OCI-LY3 (cell line): ENCODE measurements around the gene TSC1.

Experiments
- CTCF ChIP-seq: fragments of 200-600, 300-600 bp; sonication (generic); IDR thresholded peaks from 2 replicates; pipeline ENCODE4 v1.5.1; 2014; ENCODE audit warnings: antibody characterized with exemption, low read length, low read depth
- EZH2phosphoT487 ChIP-seq: fragments of 200-600 bp; shearing (Covaris generic); IDR thresholded peaks from 2 replicates; pipeline ENCODE4 v1.6.1; 2018; ENCODE audit warnings: antibody characterized with exemption, mixed run types, low read depth

DNA sequence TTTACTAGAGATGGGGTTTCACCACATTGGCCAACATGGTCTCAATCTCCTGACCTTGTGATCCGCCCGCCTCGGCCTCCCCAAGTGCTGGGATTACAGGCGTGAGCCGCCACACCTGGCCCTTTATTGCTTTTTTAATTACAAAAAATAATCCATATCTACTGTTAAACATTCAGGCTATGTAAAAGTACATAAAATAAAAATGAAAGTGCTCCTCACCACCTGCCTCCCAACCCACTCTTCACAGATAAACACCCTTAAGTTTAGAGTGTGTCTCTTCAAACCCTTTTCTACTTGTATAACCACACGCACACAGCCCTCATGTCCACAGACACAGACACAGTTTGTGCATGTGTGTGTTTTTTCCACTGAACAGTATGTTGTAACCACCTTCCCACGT, 16.7 kb downstream of the TSC1 start:
- TF ChIP-seq CTCF (no peak), EZH2phosphoT487 (no peak)
